Heart left ventricle (tissue), 16 donors: ENCODE results near the gene NPAS2. TPM values are rescaled to one million over a fixed set of nuclear protein-coding genes. Genes with fewer than 3 reads are reported as not detected.

Experiments
- ATAC-seq, 4 donors: fragments of 200-7000 bp; cut with Tn5 transposase; one replicate each; pipeline ENCODE4 v1.9.1; 2020 to 2022; ENCODE audit warnings: moderate library complexity in 4 of 4, mild to moderate bottlenecking in 3 of 4, moderate number of reproducible peaks in 1 of 4
- DNase-seq, 5 donors: peaks; one replicate each; pipeline ENCODE4 v3.0.0-alpha.2; 2020
- H3K27ac ChIP-seq, 12 donors: fragments of 200-600 bp; sonication (generic) in 4 of 12; one replicate each; pipeline versions ENCODE4 v1.5.0 to v1.8.0; 2016 to 2022; ENCODE audit warnings: mild to moderate bottlenecking in 2 of 12
- H3K27me3 ChIP-seq, 9 donors: fragments of 200-600 bp; sonication (generic) in 2 of 9; one replicate each; pipeline versions ENCODE4 v1.5.1 to v1.8.0; 2016 to 2022; ENCODE audit warnings: mild to moderate bottlenecking in 3 of 9
- H3K36me3 ChIP-seq, 9 donors: fragments of 200-600 bp; sonication (generic) in 2 of 9; one replicate each; pipeline versions ENCODE4 v1.5.0 to v1.8.0; 2018 to 2022; ENCODE audit warnings: mild to moderate bottlenecking in 2 of 9
- H3K4me1 ChIP-seq, 12 donors: fragments of 200-600 bp; sonication (generic) in 4 of 12; one replicate each; pipeline versions ENCODE4 v1.5.0 to v1.8.0; 2016 to 2022; ENCODE audit warnings: mild to moderate bottlenecking in 3 of 12
- H3K4me3 ChIP-seq, 12 donors: fragments of 200-600 bp; sonication (generic) in 4 of 12; one replicate each; pipeline versions ENCODE4 v1.5.0 to v1.8.0; 2017 to 2022; ENCODE audit warnings: mild to moderate bottlenecking in 9 of 12, moderate library complexity in 4 of 12
- H3K9me3 ChIP-seq, 12 donors: fragments of 200-600 bp; sonication (generic) in 4 of 12; one replicate each; pipeline versions ENCODE4 v1.5.0 to v1.8.0; 2016 to 2022; ENCODE audit warnings: mild to moderate bottlenecking in 1 of 12
- POLR2A ChIP-seq, 2 donors: fragments of 450-650 bp; IDR thresholded peaks; one replicate each; pipeline ENCODE4 v1.6.1; 2017; ENCODE audit warnings: antibody characterized with exemption in 2 of 2, mild to moderate bottlenecking in 2 of 2, moderate library complexity in 2 of 2
- WGBS, 4 donors: extraction: QIAGEN DNeasy Blood & Tissue Kit in 2 of 4; methylation state at CpG; one replicate each; pipeline versions ENCODE4 v1.1.5 to v1.1.7; 2013 to 2018; 5-methylcytosine and 5-hydroxymethylcytosine counted together
- intact Hi-C, 10 donors: fragments of 100-400 bp; cut with DNase I; formaldehyde crosslinking; loops; one replicate each; pipeline versions ENCODE4 v1.11.1 to v1.14.2; 2022
- polyA plus RNA-seq, 2 donors: library from polyadenylated mRNA; stranded (reverse); fragments of 200-250 nt; gene quantifications; one replicate each; pipeline ENCODE4 v1.2.3, GENCODE V29; 2013
- total RNA-seq, 9 donors: library from RNA; depleted of rRNA in 2 of 9; stranded (reverse); fragments of >200 nt in 2 of 9; fragmentation: NEBNext Ultra II Directional in 3 of 9; extraction: Animal tissue kit (Norgen Biotek cat#: 25700) in 3 of 9; gene quantifications; one replicate each; pipeline versions ENCODE4 v1.1.0 to v1.2.4, GENCODE V29; 2016 to 2023
- TF ChIP-seq, protein P1 (sequence below), 12 donors: fragments of 200-600 bp; sonication (generic) in 4 of 12; IDR thresholded peaks; one replicate each; pipeline versions ENCODE4 v1.5.0 to v1.8.0; 2018 to 2022; ENCODE audit warnings: antibody characterized with exemption in 12 of 12, mild to moderate bottlenecking in 5 of 12
- donor health status: ischemic (EF 13 %, LVEDD 7.1; RV severe dilation, severe dysfunction).
- donor health status: healthy with polysubstance abuse.
- donor health status: DM: no; HTN: yes; CAD: no.
- donor health status: DM: no; HTN: no; CAD: no.
- donor health status: ischemic (EF 25% LVEDD 6.9; RV normal size, moderate dysfunction).
- donor health status: ischemic (EF 25% LVEDD 5.7; RV mildly dilated, moderate dysfunction).
- donor health status: healthy.
- donor health status: DM: yes; HTN: yes; CAD: no.
- donor health status: ischemic (EF 35%, LVEDD 5.7; RV mildly dilated, moderate dysfunction).
- donor health status: nonischemic (EF 11% LVEDD 7.7; RV severe dilation, severe dysfunction).
- donor health status: DM: yes; HTN: yes; CAD: no.
- donor health status: PGD.
- donor health status: ischemic (EF 29% LVEDD 5.4; RV normal size, mild dysfunction).
- donor health status: nonischemic (EF 23%, LVEDD 6.1; RV moderate dilation, normal function).

NPAS2 gene
- total and polyA plus RNA-seq, 11 donors, result 28.2 to 144 (median 43.3) TPM

DNA sequence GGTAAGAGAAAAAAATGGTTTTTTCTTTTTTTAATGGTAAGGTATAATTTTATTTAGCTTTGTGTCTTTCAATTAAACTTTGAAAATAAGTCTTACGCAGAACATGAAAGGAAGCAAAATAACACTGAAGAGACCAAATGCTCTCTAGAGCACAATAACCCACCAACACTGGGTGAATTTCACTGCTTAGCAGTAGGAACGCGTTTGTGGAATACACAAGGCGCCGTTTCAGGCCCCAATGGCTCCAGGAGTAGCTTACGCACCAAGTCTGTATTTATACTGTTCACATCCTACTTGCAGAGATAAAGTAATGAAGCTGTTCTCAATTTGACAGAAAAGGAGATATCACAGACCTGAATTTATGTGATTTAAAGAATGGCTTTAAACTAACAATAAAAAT, 205.6 kb downstream of the NPAS2 start:
- no peak for TF ChIP-seq POLR2A (IDR thresholded peaks at IDR 0.05)
- TF ChIP-seq, protein P1, sequence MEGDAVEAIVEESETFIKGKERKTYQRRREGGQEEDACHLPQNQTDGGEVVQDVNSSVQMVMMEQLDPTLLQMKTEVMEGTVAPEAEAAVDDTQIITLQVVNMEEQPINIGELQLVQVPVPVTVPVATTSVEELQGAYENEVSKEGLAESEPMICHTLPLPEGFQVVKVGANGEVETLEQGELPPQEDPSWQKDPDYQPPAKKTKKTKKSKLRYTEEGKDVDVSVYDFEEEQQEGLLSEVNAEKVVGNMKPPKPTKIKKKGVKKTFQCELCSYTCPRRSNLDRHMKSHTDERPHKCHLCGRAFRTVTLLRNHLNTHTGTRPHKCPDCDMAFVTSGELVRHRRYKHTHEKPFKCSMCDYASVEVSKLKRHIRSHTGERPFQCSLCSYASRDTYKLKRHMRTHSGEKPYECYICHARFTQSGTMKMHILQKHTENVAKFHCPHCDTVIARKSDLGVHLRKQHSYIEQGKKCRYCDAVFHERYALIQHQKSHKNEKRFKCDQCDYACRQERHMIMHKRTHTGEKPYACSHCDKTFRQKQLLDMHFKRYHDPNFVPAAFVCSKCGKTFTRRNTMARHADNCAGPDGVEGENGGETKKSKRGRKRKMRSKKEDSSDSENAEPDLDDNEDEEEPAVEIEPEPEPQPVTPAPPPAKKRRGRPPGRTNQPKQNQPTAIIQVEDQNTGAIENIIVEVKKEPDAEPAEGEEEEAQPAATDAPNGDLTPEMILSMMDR (IDR thresholded peaks at IDR 0.05), result no peak
- no peaks in the 10 kb centered on the region for H3K9me3 ChIP-seq
- H3K27ac ChIP-seq, result no peak overlapping the region
- peaks cover 0 to 4% (median 0%) of the 10 kb centered on the region in 12 donors for H3K4me1 ChIP-seq
- ATAC-seq (no peak), DNase-seq (no peak)
- intact Hi-C loops, result no loop called here
- H3K36me3 ChIP-seq, result peaks cover 0 to 93% (median 74%) of the 10 kb centered on the region in 9 donors
- no peaks in the 10 kb centered on the region for H3K27me3 ChIP-seq
- 88 to 93% (median 92%) methylated on average over 6 of the region's 6 CpGs for WGBS, 4 donors
- no peak overlapping the region for H3K4me3 ChIP-seq

DNA sequence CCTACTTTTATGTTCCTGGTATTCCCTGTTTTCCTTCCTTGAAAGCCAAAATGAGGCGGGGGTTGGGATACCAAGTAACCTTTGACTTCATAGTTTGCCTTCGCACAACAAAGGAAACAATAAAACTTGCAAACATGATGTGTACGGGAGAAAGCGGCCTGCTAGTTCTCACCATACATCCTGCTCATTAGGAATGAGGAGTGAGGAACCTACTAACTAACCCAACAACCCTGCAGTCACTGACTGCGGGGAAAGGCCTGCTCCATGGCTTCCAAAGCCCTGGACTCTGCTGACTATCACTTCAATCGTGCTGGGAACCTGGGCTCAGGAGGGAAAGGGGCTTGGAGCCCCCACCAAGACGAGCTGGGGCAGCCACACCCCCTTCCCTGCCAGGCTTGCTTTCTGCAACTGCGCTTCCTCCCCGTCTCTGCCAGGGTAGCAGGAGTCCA, 206.3 kb downstream of the NPAS2 start:
- DNase-seq (no peak), ATAC-seq (no peak)
- Histone ChIP-seq H3K27me3 (no peaks in the 10 kb centered on the region), H3K27ac (no peak overlapping the region), H3K4me3 (no peak overlapping the region), H3K9me3 (no peaks in the 10 kb centered on the region), H3K36me3 (peaks cover 0 to 93% (median 68%) of the 10 kb centered on the region in 9 donors), H3K4me1 (peaks cover 0 to 9% (median 0%) of the 10 kb centered on the region in 12 donors)
- WGBS, 4 donors, result 69 to 73% (median 72%) methylated on average over 9 of the region's 9 CpGs
- intact Hi-C loops, result no loop called here
- TF ChIP-seq, protein P1 (IDR thresholded peaks at IDR 0.05), result no peak
- no peak for TF ChIP-seq POLR2A (IDR thresholded peaks at IDR 0.05)

DNA sequence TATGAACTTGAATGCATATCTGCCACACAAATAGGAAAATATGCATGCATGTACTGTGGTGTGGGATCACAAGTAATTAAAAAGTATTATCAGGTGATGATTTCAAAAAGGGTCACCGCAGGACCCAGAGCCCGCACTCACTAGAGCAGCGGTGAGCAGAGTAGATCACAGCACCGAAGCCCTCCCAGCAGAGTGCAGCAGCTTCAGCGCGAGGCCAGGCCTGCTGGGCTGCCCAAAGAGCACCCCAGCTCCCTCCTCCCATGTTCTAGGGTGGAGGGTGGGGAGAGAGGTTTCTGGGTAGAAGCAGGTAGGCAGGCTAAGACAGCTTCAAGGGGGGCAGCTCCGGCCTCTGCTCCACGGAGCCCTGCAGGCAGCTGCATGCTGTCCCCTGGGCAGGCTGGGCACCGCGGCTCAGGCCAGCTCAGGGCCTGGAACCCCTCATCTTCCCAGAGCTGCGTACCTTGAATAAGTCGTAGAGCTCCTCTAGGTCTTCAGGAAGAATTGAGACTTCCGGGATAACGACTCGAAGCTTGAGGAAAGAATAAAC, 207.1 kb downstream of the NPAS2 start:
- ATAC-seq, result no peak
- H3K4me3 ChIP-seq, result no peak overlapping the region
- intact Hi-C loops, result no loop called here
- no peak for DNase-seq
- H3K9me3 ChIP-seq, result no peaks in the 10 kb centered on the region
- WGBS, 4 donors, result 85 to 89% (median 88%) methylated on average over 15 of the region's 15 CpGs
- H3K27me3 ChIP-seq, result no peaks in the 10 kb centered on the region
- H3K27ac ChIP-seq, result no peak overlapping the region
- TF ChIP-seq, protein P1 (IDR thresholded peaks at IDR 0.05), result no peak
- no peak for TF ChIP-seq POLR2A (IDR thresholded peaks at IDR 0.05)
- peaks cover 0 to 93% (median 65%) of the 10 kb centered on the region in 9 donors for H3K36me3 ChIP-seq
- peaks cover 0 to 17% (median 0%) of the 10 kb centered on the region in 12 donors for H3K4me1 ChIP-seq

DNA sequence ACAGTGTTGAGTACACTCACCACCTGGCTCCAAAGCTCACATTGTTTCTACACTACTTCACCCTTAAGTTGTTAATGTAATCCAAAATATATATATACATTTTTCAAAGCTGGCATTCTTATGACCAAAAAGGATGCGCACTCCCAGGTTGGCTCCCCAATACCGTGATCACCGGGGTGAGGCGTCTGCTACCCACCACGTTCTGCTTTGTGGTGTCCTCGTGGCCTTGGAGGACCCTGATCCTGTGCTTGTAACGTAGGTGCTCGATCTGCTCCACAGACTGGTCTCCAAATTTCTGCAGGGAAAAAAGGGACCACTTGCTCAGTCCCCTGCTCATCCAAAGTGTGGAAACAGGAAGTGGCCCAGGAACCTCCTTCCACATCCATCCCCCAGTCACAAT, 207.9 kb downstream of the NPAS2 start:
- no peak overlapping the region for H3K27ac ChIP-seq
- no peak for ATAC-seq
- DNase-seq, result no peak
- H3K27me3 ChIP-seq, result no peaks in the 10 kb centered on the region
- peaks cover 0 to 19% (median 0%) of the 10 kb centered on the region in 12 donors for H3K4me1 ChIP-seq
- WGBS, 4 donors, result 92 to 98% (median 94%) methylated on average over 8 of the region's 8 CpGs
- no peak overlapping the region for H3K4me3 ChIP-seq
- intact Hi-C loops, result no loop called here
- TF ChIP-seq, protein P1 (IDR thresholded peaks at IDR 0.05), result no peak
- no peak for TF ChIP-seq POLR2A (IDR thresholded peaks at IDR 0.05)
- H3K36me3 ChIP-seq, result peaks cover 0 to 93% (median 69%) of the 10 kb centered on the region in 9 donors
- H3K9me3 ChIP-seq, result no peaks in the 10 kb centered on the region
